GM04504 (cell line): Measurements from ENCODE around the gene NANS.
"Not testable (repeated sequence)": the region's sequence is repeated elsewhere in the genome, so short reads cannot be mapped to it uniquely, and the experiment has no call there.

Experiments used
- DNase-seq: peaks from one replicate; pipeline ENCODE4 v3.0.0-alpha.2; 2012; ENCODE audit warnings: low read depth

NANS gene

DNA sequence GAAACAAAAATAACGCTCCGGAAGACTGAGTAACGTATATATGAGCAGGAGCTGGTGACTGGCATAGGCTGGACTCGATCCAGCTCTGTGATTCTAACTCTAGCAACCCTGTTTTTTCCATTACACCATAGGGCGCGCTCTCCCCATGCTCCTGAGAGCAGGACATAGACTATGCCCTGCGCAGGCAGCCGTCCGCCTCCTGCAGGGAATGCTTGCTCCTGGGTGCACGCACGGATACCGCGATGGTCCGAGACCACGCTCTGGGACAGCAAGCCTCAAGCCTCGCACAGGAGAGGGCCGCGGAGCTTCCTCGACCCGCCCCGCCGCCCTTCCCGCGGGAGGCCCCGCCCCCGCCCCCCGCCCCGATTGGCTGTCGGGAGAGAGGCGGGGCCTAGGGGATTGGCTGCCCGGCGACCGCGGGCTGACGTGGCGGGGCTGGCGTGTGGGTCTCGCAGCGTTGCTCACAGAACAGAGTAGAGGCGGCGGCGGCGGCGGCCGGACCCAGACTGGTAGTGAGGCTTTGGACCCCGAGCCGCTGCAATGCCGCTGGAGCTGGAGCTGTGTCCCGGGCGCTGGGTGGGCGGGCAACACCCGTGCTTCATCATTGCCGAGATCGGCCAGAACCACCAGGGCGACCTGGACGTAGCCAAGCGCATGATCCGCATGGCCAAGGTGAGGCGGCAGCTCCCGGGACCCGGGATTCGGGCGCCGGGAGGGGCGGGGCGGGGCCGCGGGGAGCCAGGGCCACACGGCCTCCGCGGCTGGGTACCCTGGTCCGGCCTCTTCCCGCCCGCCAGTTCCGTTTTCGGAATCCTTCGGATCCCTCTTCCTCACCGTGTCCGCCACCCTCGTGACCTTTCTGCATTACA, at the start of gene NANS:
Gene NANS, plus strand, starts transcription at position 464 of the 869 bp plus-strand sequence. Its CDS starts 77 bp downstream, at position 541.
- DNase-seq = peak; percentile 87

DNA sequence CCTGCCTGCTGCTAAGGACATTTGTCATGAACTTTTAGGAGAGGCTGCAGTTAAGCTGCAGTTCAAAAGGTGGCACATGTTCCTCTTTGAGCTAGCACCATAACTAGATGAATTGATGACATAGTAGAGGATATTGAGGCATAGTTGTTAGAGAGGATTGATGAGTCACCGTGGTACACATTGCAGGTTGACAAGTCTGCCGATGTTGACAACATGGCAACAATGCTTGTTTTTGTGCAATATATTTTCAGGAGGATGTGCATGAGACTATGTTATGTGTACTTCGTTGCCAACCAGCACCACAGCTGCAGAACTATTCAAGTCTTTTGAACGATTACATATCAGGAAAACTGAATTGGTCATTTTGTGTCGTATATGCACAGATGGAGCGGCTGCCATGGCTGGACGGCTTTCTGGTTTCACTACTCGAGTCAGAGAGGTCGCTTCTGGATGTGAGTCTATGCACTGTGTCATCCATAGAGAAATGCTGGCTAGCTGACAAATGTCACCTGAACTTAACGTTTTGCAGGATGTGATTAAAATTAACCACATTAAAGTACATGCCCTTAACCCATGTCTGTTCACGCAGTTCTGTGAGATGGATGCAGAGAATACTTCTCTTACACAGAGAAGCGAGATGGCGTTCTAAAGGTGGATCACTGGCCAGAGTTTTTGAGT, 49.1 kb upstream of the NANS start:
- DNase-seq = no peak

GRCh38 chr9:98008764-98009163, 47.8 kb upstream of the NANS start:
- DNase-seq = no peak

GRCh38 chr9:98009437-98009836, 47.1 kb upstream of the NANS start:
- DNase-seq = no peak

DNA sequence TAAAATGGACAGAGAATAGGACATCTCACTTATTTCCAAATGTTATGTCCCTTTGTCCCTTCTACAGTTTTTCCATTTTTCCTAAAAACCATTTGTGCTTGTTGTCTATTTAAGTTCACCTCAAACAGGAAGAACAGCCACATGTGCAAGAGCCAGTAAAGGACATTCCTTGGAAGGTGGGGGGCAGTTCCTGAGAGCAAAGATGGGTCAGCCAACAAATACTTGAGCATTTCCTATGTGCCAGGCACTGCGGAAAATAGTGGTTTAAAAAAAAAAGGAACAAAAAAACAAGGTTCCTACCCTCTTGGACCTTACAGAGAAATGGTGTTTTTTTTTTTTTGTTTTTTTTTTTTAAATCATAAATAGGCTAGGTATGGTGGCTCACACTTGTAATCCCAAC, 46.6 kb upstream of the NANS start:
- DNase-seq = no peak

DNA sequence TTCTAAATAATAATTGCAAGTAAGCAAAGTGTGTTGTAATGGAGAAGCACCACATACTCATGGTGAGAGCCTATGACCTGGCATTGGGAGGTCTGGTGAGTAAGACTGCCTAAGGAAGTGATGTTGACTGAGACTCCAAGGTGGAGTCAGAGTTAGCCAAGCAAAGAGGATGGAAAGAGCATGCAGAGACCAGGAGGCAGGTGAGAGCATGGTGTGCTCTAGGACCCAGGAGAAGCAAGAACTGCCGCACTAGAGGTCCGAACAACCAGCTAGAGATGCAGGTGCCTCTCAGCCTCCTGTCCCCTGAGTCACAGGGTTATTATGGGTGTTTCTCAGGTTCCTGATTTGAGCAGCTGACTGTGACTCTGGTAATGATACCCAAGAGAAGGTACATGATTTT, 46.1 kb upstream of the NANS start:
- no peak for DNase-seq

GRCh38 chr9:98011122-98011521, 45.4 kb upstream of the NANS start:
- DNase-seq = no peak

DNA sequence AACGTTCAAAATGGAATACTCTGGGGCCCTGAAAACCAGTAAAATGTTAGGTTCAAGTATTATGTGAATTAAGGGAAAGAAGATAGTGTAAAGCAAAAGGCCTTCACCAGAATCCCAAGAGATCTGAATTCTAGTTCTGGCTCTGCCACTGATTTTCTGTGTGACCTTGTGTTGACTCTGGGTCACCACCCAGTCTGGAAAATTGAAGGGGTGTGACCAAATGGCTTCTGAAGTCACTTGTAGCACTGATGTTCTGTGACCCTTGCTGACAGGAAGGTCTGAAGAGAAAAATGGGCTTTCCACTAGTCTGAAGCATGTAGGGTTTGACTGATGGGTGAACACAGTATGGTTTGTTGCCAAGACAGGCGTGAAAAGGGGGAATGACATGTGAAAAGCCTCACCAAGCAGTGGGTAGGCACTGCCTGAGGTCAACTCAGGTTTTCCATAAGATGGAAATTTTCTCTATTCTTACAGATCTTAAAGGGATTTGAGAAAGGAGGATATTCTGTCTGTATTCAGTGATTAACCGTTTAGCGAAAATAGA, 40.3 kb upstream of the NANS start:
- no peak for DNase-seq

- DNase-seq = no peak
Measured at GRCh38 chr9:98017306-98017705, 39.2 kb upstream of the NANS start.

DNA sequence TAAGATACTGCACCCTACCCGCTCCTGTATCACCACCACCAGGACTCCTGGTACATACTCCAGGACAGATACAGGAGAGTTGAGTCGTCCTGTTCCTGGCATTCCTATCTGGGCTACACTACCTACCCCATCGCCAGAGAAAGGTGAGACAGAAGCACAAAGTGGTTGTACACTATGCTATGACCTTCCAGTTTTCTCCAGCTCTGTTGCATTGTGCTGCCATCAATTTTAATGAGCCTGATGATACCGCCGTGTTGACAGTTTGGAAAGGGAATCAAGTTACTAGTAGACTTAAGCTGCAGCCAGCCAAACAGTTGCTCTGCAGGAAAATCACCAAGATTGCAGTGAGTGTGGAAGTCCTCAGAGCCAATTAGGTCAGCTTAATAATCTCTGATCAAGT, 38.2 kb upstream of the NANS start:
- DNase-seq = no peak

GRCh38 chr9:98019098-98019497, 37.4 kb upstream of the NANS start:
- no peak for DNase-seq

- not testable (repeated sequence) for DNase-seq
Measured at GRCh38 chr9:98019869-98020268, 36.7 kb upstream of the NANS start.

DNA sequence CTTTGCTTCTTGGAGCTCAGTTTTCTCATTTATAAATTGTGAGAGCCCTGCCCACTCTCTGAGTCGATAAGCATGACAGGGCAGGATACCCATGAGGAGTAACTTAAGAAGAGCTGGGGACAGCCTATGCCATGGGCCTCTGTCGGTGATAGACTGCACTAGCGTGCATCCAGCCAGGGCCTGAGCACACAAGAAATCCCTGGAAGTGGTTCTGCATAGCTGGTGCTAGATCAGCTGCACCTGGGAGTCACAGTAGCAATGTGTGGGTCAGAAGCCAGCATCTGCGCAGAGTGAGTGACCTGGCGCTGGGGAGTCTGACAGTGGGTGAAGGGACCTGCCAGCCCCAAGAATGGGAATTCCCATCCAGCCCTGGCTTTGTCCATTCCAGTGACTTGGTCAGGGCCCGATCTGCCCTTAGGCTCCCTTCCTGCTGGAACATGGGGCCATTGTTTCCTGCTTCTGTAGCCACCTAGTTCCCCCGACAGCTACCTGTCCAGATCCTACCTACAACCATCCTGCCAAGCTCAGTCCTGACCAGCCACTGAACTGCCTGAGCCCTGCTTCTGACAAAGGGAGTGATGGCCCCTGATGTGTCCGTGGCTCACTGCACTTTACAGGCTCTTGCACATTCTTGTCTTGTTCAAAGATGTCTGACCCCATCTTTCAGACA, 35.9 kb upstream of the NANS start:
- DNase-seq = no peak

- DNase-seq = no peak
Measured at GRCh38 chr9:98021306-98022040, 35.1 kb upstream of the NANS start.

DNA sequence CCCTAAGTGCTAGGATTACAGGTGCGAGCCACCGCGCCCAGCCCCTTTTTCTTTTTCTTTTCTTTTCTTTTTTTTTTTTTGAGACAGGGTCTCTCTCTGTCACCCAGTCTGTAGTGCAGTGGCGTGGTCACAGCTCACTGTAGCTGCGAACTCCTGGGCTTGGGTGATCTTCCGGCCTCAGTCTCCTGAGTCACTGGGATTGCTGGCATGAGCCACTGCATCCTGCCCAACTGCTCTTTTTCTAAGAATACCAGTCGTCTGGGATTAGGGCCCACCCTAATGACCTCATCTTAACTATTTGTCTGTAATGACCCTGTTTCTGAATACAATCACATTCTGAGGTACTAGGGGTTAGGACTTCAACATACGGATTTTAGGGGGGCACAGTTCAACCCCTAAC, 34.1 kb upstream of the NANS start:
- DNase-seq = no peak

DNA sequence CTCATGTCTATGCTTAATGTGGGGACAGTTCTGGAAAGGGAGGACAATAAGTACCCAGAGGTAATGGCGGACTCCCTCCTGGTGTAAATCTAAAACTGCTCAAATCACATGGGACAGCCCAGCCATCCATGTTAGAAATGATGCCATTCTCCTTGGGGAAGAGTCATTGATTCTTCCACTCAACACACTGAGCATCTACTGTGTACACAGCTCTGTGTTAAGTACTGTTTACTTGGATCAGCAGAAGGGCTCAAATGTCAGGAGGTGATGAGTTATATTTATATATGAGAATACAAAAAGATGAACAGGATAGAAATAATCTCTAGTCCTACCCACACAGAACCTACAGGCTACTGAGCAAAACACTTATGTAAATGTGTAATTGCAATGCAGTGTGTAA, 31.8 kb upstream of the NANS start:
- DNase-seq = no peak

DNA sequence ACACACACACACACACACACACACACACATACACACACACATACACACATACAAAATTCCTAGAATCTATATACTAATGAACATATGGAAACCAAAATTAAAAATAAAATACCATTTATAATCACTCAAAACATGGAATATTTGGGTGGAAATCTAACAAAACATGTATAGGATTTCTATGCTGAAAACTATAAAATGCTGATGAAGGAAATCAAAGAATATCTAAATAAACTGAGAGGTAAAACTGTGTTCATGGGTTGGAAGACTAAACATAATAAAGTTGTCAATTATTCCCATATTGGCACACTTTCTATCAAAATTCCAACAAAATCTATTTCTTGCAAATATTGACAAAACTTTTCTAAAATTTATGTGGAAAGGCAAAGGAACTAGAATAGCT, 25.4 kb upstream of the NANS start:
- DNase-seq = no peak

- peak; percentile 22 for DNase-seq
Measured at GRCh38 chr9:98031935-98032334, 24.6 kb upstream of the NANS start.

DNA sequence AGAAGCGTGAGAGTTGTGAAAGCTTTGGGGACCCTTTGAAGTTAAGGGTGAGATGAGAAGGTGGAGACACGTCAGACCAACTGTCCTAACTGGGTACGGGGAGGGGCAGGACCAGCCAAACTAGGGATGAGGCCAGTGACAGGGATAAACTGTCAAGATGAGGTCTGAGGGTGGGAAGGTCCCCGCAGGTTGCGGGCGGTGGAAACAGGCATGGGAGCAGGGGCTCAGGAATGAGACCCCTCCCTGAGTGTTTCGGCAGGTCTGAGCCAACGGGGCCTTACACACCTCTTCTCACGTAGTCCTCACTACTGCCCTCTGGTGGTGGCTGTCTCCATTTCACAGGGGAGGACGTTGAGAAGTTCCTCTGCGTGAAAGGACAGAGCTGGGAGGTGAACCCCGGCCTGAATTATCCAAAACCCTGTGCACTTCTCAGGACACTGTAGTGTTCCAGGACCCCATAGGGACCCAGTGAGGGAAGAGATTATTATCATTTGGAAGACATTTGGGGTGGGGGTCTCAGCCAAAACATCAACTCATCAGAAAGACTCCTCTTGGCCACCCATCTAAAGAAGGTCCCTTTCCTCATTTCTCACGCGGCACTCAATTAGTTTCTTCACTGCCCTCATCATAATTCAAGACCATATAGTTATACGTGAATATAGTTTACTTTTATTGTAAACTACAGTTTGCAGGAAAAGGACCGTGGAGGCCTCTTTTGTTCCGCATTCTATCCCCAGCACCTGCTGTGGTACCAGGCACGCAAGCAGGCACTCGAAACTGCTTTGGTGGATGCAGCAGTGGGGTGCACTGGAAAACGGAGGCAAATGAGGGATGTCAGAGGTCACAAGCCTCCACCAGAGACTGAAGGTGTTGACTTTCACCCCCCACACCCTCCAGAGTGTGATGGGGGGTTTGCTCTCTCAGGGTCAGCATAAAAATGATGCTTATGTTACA, 21.7 kb upstream of the NANS start:
- peak; percentile 47 for DNase-seq

DNA sequence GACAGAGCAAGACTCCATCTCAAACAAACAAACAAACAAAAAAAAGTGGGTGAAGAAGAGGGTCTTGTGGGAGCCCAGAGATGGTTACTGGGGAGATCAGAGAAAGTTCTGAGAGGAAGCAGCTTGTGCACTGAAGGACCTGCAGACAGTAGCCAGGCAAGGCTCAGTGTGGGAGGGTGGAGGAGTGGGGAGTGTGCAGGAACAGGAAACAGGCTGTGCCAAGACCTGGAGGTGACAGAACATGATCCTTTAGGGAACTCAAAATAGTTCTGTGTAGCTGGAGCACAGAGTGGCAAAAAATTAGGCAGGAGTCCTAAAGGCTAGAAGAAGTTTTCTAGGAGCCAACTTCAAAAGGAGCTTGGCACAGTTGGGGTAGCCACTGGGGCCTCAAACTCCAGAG, 19.2 kb upstream of the NANS start:
- DNase-seq = no peak

DNA sequence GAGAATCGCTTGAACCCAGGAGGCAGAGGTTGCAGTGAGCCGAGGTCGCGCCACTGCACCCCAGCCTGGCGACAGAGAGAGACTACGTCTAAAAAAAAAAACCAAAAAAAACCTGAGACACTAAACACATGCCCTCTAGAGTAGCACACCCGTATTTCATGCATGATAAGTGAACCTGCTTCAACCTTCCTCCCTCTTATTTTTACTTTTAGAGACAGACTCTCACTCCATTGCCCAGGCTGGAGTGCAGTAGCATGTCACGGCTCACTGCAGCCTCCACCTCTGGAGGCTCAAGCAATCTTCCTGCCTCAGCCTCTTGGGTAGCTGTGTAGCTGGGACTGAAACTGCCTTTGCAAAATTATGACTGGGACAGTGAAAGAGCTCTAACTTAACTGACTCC, 17.6 kb upstream of the NANS start:
- no peak for DNase-seq
